Measurements from ENCODE around the gene CROCC2.

Gene CROCC2

GRCh38 chr2:240865391-240865790 is 40.7 kb upstream of the CROCC2 start:
- TF ChIP-seq CTCF (IDR thresholded peaks at IDR 0.05; ENCODE audit: insufficient read depth, low read length, poor library complexity, severe bottlenecking) (no peak), EZH2phosphoT487 (conservative IDR thresholded peaks at IDR 0.05; ENCODE audit: low read length) (no peak)

GRCh38 chr2:240868286-240869108 is 37.6 kb upstream of the CROCC2 start, which contains the start of gene AGXT:
TSS of gene AGXT (plus strand) at chr2:240868824. CDS start at chr2:240868866, 42 bp downstream.
- H3K9ac ChIP-seq (ENCODE audit: low read length), result no peak within 1 kb of the TSS

More at GRCh38 chr2:240865391-240865790, 40.7 kb upstream of the CROCC2 start:
- H4K20me1 ChIP-seq (ENCODE audit: low read depth, low read length), result no peaks in the 10 kb centered on the region
- no peak overlapping the region for H3K4me3 ChIP-seq (ENCODE audit: insufficient read depth, low read length, poor library complexity, severe bottlenecking)
- H3F3A ChIP-seq (ENCODE audit: insufficient read depth), result no peaks in the 10 kb centered on the region
- H3K36me3 ChIP-seq (ENCODE audit: low read length), result no peaks in the 10 kb centered on the region
- H3K27ac ChIP-seq (ENCODE audit: low read depth, low read length), result no peak overlapping the region
- no peaks in the 10 kb centered on the region for H3K27me3 ChIP-seq (ENCODE audit: low read length)
- H3K9ac ChIP-seq (ENCODE audit: low read length), result no peak overlapping the region
- H3K79me2 ChIP-seq (ENCODE audit: insufficient read depth, low read length), result no peaks in the 10 kb centered on the region
- H2AFZ ChIP-seq (ENCODE audit: low read depth, low read length, severe bottlenecking), result no peak overlapping the region
- no peaks in the 10 kb centered on the region for H3K9me3 ChIP-seq (ENCODE audit: insufficient read depth, low read length)
- no peaks in the 10 kb centered on the region for H3K9me2 ChIP-seq (replicated peaks; ENCODE audit: insufficient read depth, low read length)
- H3K4me2 ChIP-seq (ENCODE audit: low read depth, low read length, poor library complexity, severe bottlenecking), result no peak overlapping the region

GRCh38 chr2:240869109-240869955 is 36.8 kb upstream of the CROCC2 start:
- Histone ChIP-seq H3K9ac (ENCODE audit: low read length) (no peak overlapping the region), H4K20me1 (ENCODE audit: low read depth, low read length) (no peaks in the 10 kb centered on the region), H3K9me2 (replicated peaks; ENCODE audit: insufficient read depth, low read length) (no peaks in the 10 kb centered on the region), H3K27ac (ENCODE audit: low read depth, low read length) (no peak overlapping the region), H3K4me2 (ENCODE audit: low read depth, low read length, poor library complexity, severe bottlenecking) (no peak overlapping the region), H3K27me3 (ENCODE audit: low read length) (no peaks in the 10 kb centered on the region), H3K4me3 (ENCODE audit: insufficient read depth, low read length, poor library complexity, severe bottlenecking) (no peak overlapping the region), H3F3A (ENCODE audit: insufficient read depth) (no peaks in the 10 kb centered on the region), H3K79me2 (ENCODE audit: insufficient read depth, low read length) (no peaks in the 10 kb centered on the region), H2AFZ (ENCODE audit: low read depth, low read length, severe bottlenecking) (no peak overlapping the region), H3K9me3 (ENCODE audit: insufficient read depth, low read length) (no peaks in the 10 kb centered on the region), H3K36me3 (ENCODE audit: low read length) (no peaks in the 10 kb centered on the region)
- TF ChIP-seq CTCF (IDR thresholded peaks at IDR 0.05; ENCODE audit: insufficient read depth, low read length, poor library complexity, severe bottlenecking) (no peak), EZH2phosphoT487 (conservative IDR thresholded peaks at IDR 0.05; ENCODE audit: low read length) (no peak)

More at GRCh38 chr2:240868286-240869108, 37.6 kb upstream of the CROCC2 start, which contains the start of gene AGXT:
- Histone ChIP-seq H2AFZ (ENCODE audit: low read depth, low read length, severe bottlenecking) (no peak within 1 kb of the TSS), H3K79me2 (ENCODE audit: insufficient read depth, low read length) (no peaks in the 10 kb centered on the region), H3K4me2 (ENCODE audit: low read depth, low read length, poor library complexity, severe bottlenecking) (no peak within 1 kb of the TSS), H3K9me2 (replicated peaks; ENCODE audit: insufficient read depth, low read length) (no peaks in the 10 kb centered on the region), H3K27ac (ENCODE audit: low read depth, low read length) (no peak within 1 kb of the TSS), H3F3A (ENCODE audit: insufficient read depth) (no peaks in the 10 kb centered on the region), H3K9me3 (ENCODE audit: insufficient read depth, low read length) (no peaks in the 10 kb centered on the region), H3K27me3 (ENCODE audit: low read length) (no peaks in the 10 kb centered on the region), H3K4me3 (ENCODE audit: insufficient read depth, low read length, poor library complexity, severe bottlenecking) (no peak within 1 kb of the TSS), H3K36me3 (ENCODE audit: low read length) (no peaks in the 10 kb centered on the region), H4K20me1 (ENCODE audit: low read depth, low read length) (no peaks in the 10 kb centered on the region)
- no peak for TF ChIP-seq CTCF (IDR thresholded peaks at IDR 0.05; ENCODE audit: insufficient read depth, low read length, poor library complexity, severe bottlenecking)
- TF ChIP-seq EZH2phosphoT487 (conservative IDR thresholded peaks at IDR 0.05; ENCODE audit: low read length), result no peak
